H9 (cell line): ENCODE data around the gene MAP6. TPM values are rescaled to one million over a fixed set of nuclear protein-coding genes. Genes with fewer than 3 reads are reported as not detected.
A peak's percentile ranks its signal among the peaks of the same experiment; 100 is the strongest.

Experiments
- DNase-seq: peaks from one replicate; pipeline ENCODE4 v3.0.0-alpha.2; 2017
- H2AFZ ChIP-seq: one replicate; pipeline ENCODE4 v1.6.1; 2013; ENCODE audit warnings: mild to moderate bottlenecking, low read length, control low read depth, moderate library complexity
- H2AK5ac ChIP-seq: 2 replicates; pipeline ENCODE4 v1.6.1; 2013; ENCODE audit warnings: low read length, control low read depth, mixed read lengths; ENCODE audit not compliant: insufficient read length
- H2BK120ac ChIP-seq: one replicate; pipeline ENCODE4 v1.6.1; 2013; ENCODE audit warnings: low read depth, mild to moderate bottlenecking, low read length, control low read depth, inconsistent platforms; ENCODE audit not compliant: poor library complexity, severe bottlenecking
- H2BK12ac ChIP-seq: 2 replicates; pipeline ENCODE4 v1.6.1; 2013; ENCODE audit warnings: low read length, control low read depth, mixed read lengths, low read depth; ENCODE audit not compliant: insufficient read length
- H2BK15ac ChIP-seq: 2 replicates; pipeline ENCODE4 v1.6.1; 2013; ENCODE audit warnings: low read depth, low read length, control low read depth
- H2BK20ac ChIP-seq: one replicate; pipeline ENCODE4 v1.6.1; 2013; ENCODE audit warnings: low read depth, mild to moderate bottlenecking, low read length, control low read depth, inconsistent platforms; ENCODE audit not compliant: poor library complexity, severe bottlenecking
- H2BK5ac ChIP-seq: 2 replicates; pipeline ENCODE4 v1.6.1; 2013; ENCODE audit warnings: low read length, control low read depth, mixed read lengths; ENCODE audit not compliant: insufficient read length
- H3K14ac ChIP-seq: 2 replicates; pipeline ENCODE4 v1.6.1; 2013; ENCODE audit warnings: low read length, control low read depth; ENCODE audit not compliant: insufficient read depth
- H3K18ac ChIP-seq: 2 replicates; pipeline ENCODE4 v1.6.1; 2013; ENCODE audit warnings: low read depth, mild to moderate bottlenecking, mixed read lengths, low read length, control low read depth; ENCODE audit not compliant: insufficient read length
- H3K23ac ChIP-seq: 2 replicates; pipeline ENCODE4 v1.6.1; 2013; ENCODE audit warnings: low read length, control low read depth, mixed read lengths, low read depth; ENCODE audit not compliant: insufficient read length
- H3K23me2 ChIP-seq: 2 replicates; pipeline ENCODE4 v1.6.1; 2013; ENCODE audit warnings: low read depth, mild to moderate bottlenecking, mixed read lengths, low read length, control low read depth; ENCODE audit not compliant: insufficient read length, poor library complexity, severe bottlenecking
- H3K27ac ChIP-seq: 2 replicates; pipeline ENCODE4 v1.5.1; 2013; ENCODE audit warnings: low read length, control low read depth, mixed read lengths, low read depth; ENCODE audit not compliant: insufficient read length
- H3K27me3 ChIP-seq: 2 replicates; pipeline ENCODE4 v1.6.1; 2013; ENCODE audit warnings: low read length, control low read depth, inconsistent platforms; ENCODE audit not compliant: insufficient read depth
- H3K4ac ChIP-seq: 2 replicates; pipeline ENCODE4 v1.6.1; 2013; ENCODE audit warnings: low read depth, mild to moderate bottlenecking, control low read depth, inconsistent platforms, low read length, moderate library complexity
- H3K4me1 ChIP-seq: 2 replicates; pipeline ENCODE4 v1.6.1; 2013; ENCODE audit warnings: low read length, control low read depth, inconsistent platforms; ENCODE audit not compliant: insufficient read depth
- H3K4me2 ChIP-seq: 2 replicates; pipeline ENCODE4 v1.6.1; 2013; ENCODE audit warnings: low read length, control low read depth, mixed read lengths; ENCODE audit not compliant: insufficient read length, insufficient read depth
- H3K56ac ChIP-seq: 2 replicates; pipeline ENCODE4 v1.6.1; 2013; ENCODE audit warnings: low read depth, mild to moderate bottlenecking, mixed read lengths, low read length, control low read depth; ENCODE audit not compliant: insufficient read length
- H3K79me1 ChIP-seq: 2 replicates; pipeline ENCODE4 v1.6.1; 2013; ENCODE audit warnings: low read depth, mild to moderate bottlenecking, moderate library complexity, low read length, control low read depth, inconsistent platforms; ENCODE audit not compliant: insufficient read depth, poor library complexity, severe bottlenecking
- H3K79me2 ChIP-seq: 2 replicates; pipeline ENCODE4 v1.6.1; 2013; ENCODE audit warnings: low read length, control low read depth, inconsistent platforms; ENCODE audit not compliant: insufficient read depth
- H3K9ac ChIP-seq: 2 replicates; pipeline ENCODE4 v1.6.1; 2013; ENCODE audit warnings: low read length, control low read depth, mixed read lengths; ENCODE audit not compliant: insufficient read length; ENCODE audit errors: extremely low read depth
- H3K9me3 ChIP-seq: one replicate; pipeline ENCODE4 v1.6.1; 2013; ENCODE audit warnings: low read depth, low read length, inconsistent platforms; ENCODE audit not compliant: control insufficient read depth
- H3T11ph ChIP-seq: one replicate; pipeline ENCODE4 v1.6.1; 2013; ENCODE audit warnings: mild to moderate bottlenecking, low read length, control low read depth, inconsistent platforms
- H4K20me1 ChIP-seq: one replicate; pipeline ENCODE4 v1.6.1; 2013; ENCODE audit not compliant: control insufficient read depth, insufficient read length, insufficient read depth
- H4K5ac ChIP-seq: 2 replicates; pipeline ENCODE4 v1.6.1; 2013; ENCODE audit warnings: low read depth, mild to moderate bottlenecking, mixed read lengths, low read length, control low read depth; ENCODE audit not compliant: insufficient read length
- H4K8ac ChIP-seq: replicated peaks from 2 replicates; pipeline ENCODE4 v1.6.1; 2013; ENCODE audit warnings: low read length, control low read depth, mixed read lengths, low read depth; ENCODE audit not compliant: insufficient read length
- H4K91ac ChIP-seq: 2 replicates; pipeline ENCODE4 v1.6.1; 2013; ENCODE audit warnings: low read depth, mild to moderate bottlenecking, moderate library complexity, mixed read lengths, low read length, control low read depth; ENCODE audit not compliant: insufficient read length
- H3K27ac Mint-ChIP-seq, 3 experiments: 2 replicates in 2 of 3; 3 replicates in 1 of 3; pipeline ENCODE4 v1.8.0; 2020 to 2021; ENCODE audit warnings: mixed read lengths in 3 of 3, mild to moderate bottlenecking in 1 of 3, moderate library complexity in 1 of 3
- H3K27me3 Mint-ChIP-seq: 2 replicates; pipeline ENCODE4 v1.8.0; 2021; ENCODE audit warnings: low read depth, mild to moderate bottlenecking, moderate library complexity, mixed read lengths
- H3K36me3 Mint-ChIP-seq, 3 experiments: 2 replicates in 2 of 3; 3 replicates in 1 of 3; pipeline ENCODE4 v1.8.0; 2020 to 2021; ENCODE audit warnings: low read depth in 3 of 3, mixed read lengths in 3 of 3; ENCODE audit not compliant: insufficient read depth in 1 of 3
- H3K4me1 Mint-ChIP-seq, 2 experiments: 2 replicates each; pipeline ENCODE4 v1.8.0; 2020; ENCODE audit warnings: mixed read lengths in 2 of 2
- H3K4me3 Mint-ChIP-seq, 2 experiments: 2 replicates in 1 of 2; 3 replicates in 1 of 2; pipeline ENCODE4 v1.8.0; 2020 to 2021; ENCODE audit warnings: mild to moderate bottlenecking in 2 of 2, mixed read lengths in 2 of 2, moderate library complexity in 1 of 2
- H3K9me3 Mint-ChIP-seq, 2 experiments: 2 replicates in 1 of 2; 3 replicates in 1 of 2; pipeline ENCODE4 v1.8.0; 2020; ENCODE audit warnings: mild to moderate bottlenecking in 2 of 2, mixed read lengths in 2 of 2, moderate library complexity in 1 of 2
- CTCF ChIP-seq: fragments of 200-600 bp; sonication (generic); conservative IDR thresholded peaks from 3 replicates; pipeline ENCODE4 v1.8.0; 2021; ENCODE audit warnings: antibody characterized with exemption, mild to moderate bottlenecking
- WGBS: extraction: QIAGEN DNeasy Blood & Tissue Kit; methylation state at CpG from one replicate; pipeline ENCODE4 v1.1.7; 2013; ENCODE audit warnings: missing lambda C conversion rate, low lambda C conversion rate, mixed read lengths; ENCODE audit not compliant: insufficient read length; ENCODE audit errors: extremely low coverage; 5-methylcytosine and 5-hydroxymethylcytosine counted together
- total RNA-seq: library from RNA; stranded (reverse); gene quantifications from 2 replicates; pipeline ENCODE4 v1.2.1, GENCODE V29; 2021

Gene MAP6
- total RNA-seq, 1 experiment from 2014 or later, result 0.77 TPM

GRCh38 chr11:75555079-75555811 lies 113.6 kb downstream of the MAP6 start:
- Histone ChIP-seq H4K8ac (no peak overlapping the region), H4K20me1 (no peaks in the 10 kb centered on the region)
- H3K9me3 Mint-ChIP-seq, result no peaks in the 10 kb centered on the region; a peak in 1 of 5 replicates

More at GRCh38 chr11:75555079-75555811, 113.6 kb downstream of the MAP6 start:
- peak overlapping the region; percentile 14; the same call in 1 of the 2 replicates for H3K4ac ChIP-seq
- peak overlapping the region; percentile 91 for H2BK12ac ChIP-seq
- H3K27me3 Mint-ChIP-seq, result peaks cover 1% of the 10 kb centered on the region
- peak overlapping the region; percentile 75 for H3K18ac ChIP-seq
- no peaks in the 10 kb centered on the region for H3K79me2 ChIP-seq
- H2AFZ ChIP-seq, result no peak overlapping the region
- H3K27ac ChIP-seq, result no peak overlapping the region
- H2BK15ac ChIP-seq, result no peak overlapping the region
- H4K5ac ChIP-seq, result peak overlapping the region; percentile 38
- H3K56ac ChIP-seq, result no peak overlapping the region
- WGBS, result no CpG with 5 or more reads among the region's 12 CpGs
- H3K4me1 Mint-ChIP-seq, result peaks cover 20 to 58% of the 10 kb centered on the region in 2 experiments
- peak overlapping the region in 1 of 2 experiments; percentile 33; a peak in 1 of 5 replicates for H3K4me3 Mint-ChIP-seq
- no peak overlapping the region for H3T11ph ChIP-seq
- no peaks in the 10 kb centered on the region for H3K27me3 ChIP-seq
- H3K14ac ChIP-seq, result peak overlapping the region; percentile 71
- H3K9ac ChIP-seq, result no peak overlapping the region
- no peak overlapping the region for H2BK20ac ChIP-seq
- no peaks in the 10 kb centered on the region for H3K36me3 Mint-ChIP-seq
- no peak overlapping the region for H3K23ac ChIP-seq
- no peak overlapping the region for H2BK120ac ChIP-seq
- H3K27ac Mint-ChIP-seq, result peak overlapping the region; percentile 70 to 94 (median 89)
- H3K79me1 ChIP-seq, result no peaks in the 10 kb centered on the region
- no peak overlapping the region for H3K4me2 ChIP-seq
- peaks cover 5% of the 10 kb centered on the region; the same call in 1 of the 2 replicates for H3K4me1 ChIP-seq
- no peak overlapping the region for H2AK5ac ChIP-seq
- H3K9me3 ChIP-seq, result no peaks in the 10 kb centered on the region
- no peak overlapping the region for H4K91ac ChIP-seq
- DNase-seq, result no peak
- no peak for TF ChIP-seq CTCF
- H3K23me2 ChIP-seq, result no peaks in the 10 kb centered on the region
- H2BK5ac ChIP-seq, result no peak overlapping the region
